ENCODE measurements around the gene SNX2.

The SNX2 gene

GRCh38 chr5:122772446-122772845 is 2.4 kb upstream of the SNX2 start:
- DNase-seq (ENCODE audit: low read depth in 3 of 3): no peak

GRCh38 chr5:122773619-122774018 is 1.3 kb upstream of the SNX2 start:
- no peak for DNase-seq (ENCODE audit: low read depth in 3 of 3)

- DNase-seq (ENCODE audit: low read depth in 3 of 3): no peak
Measured at GRCh38 chr5:122774519-122774860, 390 bp upstream of the SNX2 start.

- no peak for DNase-seq (ENCODE audit: low read depth in 3 of 3)
Measured at GRCh38 chr5:122775550-122776542, 966 bp downstream of the SNX2 start.

GRCh38 chr5:122778157-122778556 is 3.3 kb downstream of the SNX2 start:
- no peak for DNase-seq (ENCODE audit: low read depth in 3 of 3)

- DNase-seq (ENCODE audit: low read depth in 3 of 3): no peak
Measured at GRCh38 chr5:122779451-122779850, 4.6 kb downstream of the SNX2 start.

- no peak for DNase-seq (ENCODE audit: low read depth in 3 of 3)
Measured at GRCh38 chr5:122780296-122780695, 5.4 kb downstream of the SNX2 start.

- no peak for DNase-seq (ENCODE audit: low read depth in 3 of 3)
Measured at GRCh38 chr5:122781465-122781864, 6.6 kb downstream of the SNX2 start.

- DNase-seq (ENCODE audit: low read depth in 3 of 3): no peak
Measured at GRCh38 chr5:122785294-122785693, 10.4 kb downstream of the SNX2 start.

- DNase-seq (ENCODE audit: low read depth in 3 of 3): no peak
Measured at GRCh38 chr5:122788371-122788770, 13.5 kb downstream of the SNX2 start.

GRCh38 chr5:122788996-122789395 is 14.1 kb downstream of the SNX2 start:
- DNase-seq (ENCODE audit: low read depth in 3 of 3): no peak

GRCh38 chr5:122789461-122790171 is 14.7 kb downstream of the SNX2 start:
- DNase-seq (ENCODE audit: low read depth in 3 of 3): no peak

- no peak for DNase-seq (ENCODE audit: low read depth in 3 of 3)
Measured at GRCh38 chr5:122790354-122791103, 15.6 kb downstream of the SNX2 start.

GRCh38 chr5:122805481-122805880 is 30.6 kb downstream of the SNX2 start:
- no peak for DNase-seq (ENCODE audit: low read depth in 3 of 3)

GRCh38 chr5:122810405-122810804 is 35.5 kb downstream of the SNX2 start:
- no peak for DNase-seq (ENCODE audit: low read depth in 3 of 3)

- no peak for DNase-seq (ENCODE audit: low read depth in 3 of 3)
Measured at GRCh38 chr5:122815218-122815767, 40.4 kb downstream of the SNX2 start.

- no peak for DNase-seq (ENCODE audit: low read depth in 3 of 3)
Measured at GRCh38 chr5:122816756-122817155, 41.9 kb downstream of the SNX2 start.

- no peak for DNase-seq (ENCODE audit: low read depth in 3 of 3)
Measured at GRCh38 chr5:122831984-122832383, 57.1 kb downstream of the SNX2 start.

GRCh38 chr5:122835681-122836080 is 60.8 kb downstream of the SNX2 start:
- DNase-seq (ENCODE audit: low read depth in 3 of 3): no peak

GRCh38 chr5:122836947-122837346 is 62.1 kb downstream of the SNX2 start:
- DNase-seq (ENCODE audit: low read depth in 3 of 3): no peak

GRCh38 chr5:122839731-122840130 is 64.9 kb downstream of the SNX2 start:
- DNase-seq (ENCODE audit: low read depth in 3 of 3): no peak

- DNase-seq (ENCODE audit: low read depth in 3 of 3): no peak
Measured at GRCh38 chr5:122842016-122842580, 67.2 kb downstream of the SNX2 start.

Measured in stimulated activated CD4-positive, alpha-beta T cell treated with anti-CD3 and anti-CD28 coated beads, TNF-alpha, amount 100 ng/mL, for 48 hours (primary cell).